Effector memory CD8-positive, alpha-beta T cell (primary cell): Measurements from ENCODE around the gene TMOD2.
A peak's percentile ranks its signal among the peaks of the same experiment; 100 is the strongest.

ENCODE experiments used
- ATAC-seq: fragments of 150-1000 bp; cut with Tn5 transposase; replicated peaks from 2 replicates; pipeline ENCODE4 v1.10.0; 2021; ENCODE audit warnings: mild to moderate bottlenecking, moderate library complexity
- DNase-seq, 3 experiments: peaks; one replicate each; pipeline ENCODE4 v3.0.0; 2021
- H3K27ac Mint-ChIP-seq, 2 donors: one replicate each; pipeline ENCODE4 v1.8.0; 2022; ENCODE audit warnings: mild to moderate bottlenecking in 2 of 2, mixed read lengths in 2 of 2, moderate library complexity in 2 of 2
- H3K27me3 Mint-ChIP-seq, 2 donors: one replicate each; pipeline ENCODE4 v1.8.0; 2022; ENCODE audit warnings: mixed read lengths in 2 of 2
- H3K36me3 Mint-ChIP-seq: one replicate; pipeline ENCODE4 v1.8.0; 2022; ENCODE audit warnings: mild to moderate bottlenecking, moderate library complexity, mixed read lengths; ENCODE audit not compliant: insufficient read depth
- H3K4me1 Mint-ChIP-seq, 2 donors: one replicate each; pipeline ENCODE4 v1.8.0; 2022; ENCODE audit warnings: low read depth in 2 of 2, mixed read lengths in 2 of 2
- H3K4me3 Mint-ChIP-seq, 2 donors: one replicate each; pipeline ENCODE4 v1.8.0; 2022; ENCODE audit warnings: mild to moderate bottlenecking in 2 of 2, mixed read lengths in 2 of 2, moderate library complexity in 2 of 2
- H3K9me3 Mint-ChIP-seq, 2 donors: one replicate each; pipeline ENCODE4 v1.8.0; 2022; ENCODE audit warnings: mixed read lengths in 2 of 2

The TMOD2 gene

DNA sequence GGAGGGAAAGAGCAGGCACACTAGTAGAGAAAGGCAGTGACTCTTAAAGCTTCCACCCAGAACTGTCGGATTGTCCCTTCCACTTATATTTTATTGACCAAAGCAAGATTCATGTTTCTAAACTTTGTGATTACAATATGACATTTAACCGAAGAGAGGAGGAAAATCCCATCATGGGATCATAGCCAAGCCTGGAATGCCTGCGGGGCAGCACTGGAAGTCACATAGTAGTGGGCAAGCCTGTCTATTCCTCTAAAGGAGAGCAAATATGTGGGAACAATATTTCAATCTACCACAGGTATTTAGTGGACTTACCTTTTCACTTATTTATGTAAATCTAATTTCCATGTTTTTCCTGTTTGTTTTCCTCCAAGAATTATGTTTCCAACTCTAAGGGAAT is 74.3 kb downstream of the TMOD2 start:
- Mint-ChIP-seq H3K9me3 (peaks cover 0 to 4% of the 10 kb centered on the region in 2 donors), H3K4me3 (no peak overlapping the region), H3K36me3 (peaks cover 8% of the 10 kb centered on the region), H3K27me3 (no peaks in the 10 kb centered on the region), H3K27ac (no peak overlapping the region), H3K4me1 (peaks cover 7 to 9% of the 10 kb centered on the region in 2 donors)
- DNase-seq (no peak), ATAC-seq (no peak)

DNA sequence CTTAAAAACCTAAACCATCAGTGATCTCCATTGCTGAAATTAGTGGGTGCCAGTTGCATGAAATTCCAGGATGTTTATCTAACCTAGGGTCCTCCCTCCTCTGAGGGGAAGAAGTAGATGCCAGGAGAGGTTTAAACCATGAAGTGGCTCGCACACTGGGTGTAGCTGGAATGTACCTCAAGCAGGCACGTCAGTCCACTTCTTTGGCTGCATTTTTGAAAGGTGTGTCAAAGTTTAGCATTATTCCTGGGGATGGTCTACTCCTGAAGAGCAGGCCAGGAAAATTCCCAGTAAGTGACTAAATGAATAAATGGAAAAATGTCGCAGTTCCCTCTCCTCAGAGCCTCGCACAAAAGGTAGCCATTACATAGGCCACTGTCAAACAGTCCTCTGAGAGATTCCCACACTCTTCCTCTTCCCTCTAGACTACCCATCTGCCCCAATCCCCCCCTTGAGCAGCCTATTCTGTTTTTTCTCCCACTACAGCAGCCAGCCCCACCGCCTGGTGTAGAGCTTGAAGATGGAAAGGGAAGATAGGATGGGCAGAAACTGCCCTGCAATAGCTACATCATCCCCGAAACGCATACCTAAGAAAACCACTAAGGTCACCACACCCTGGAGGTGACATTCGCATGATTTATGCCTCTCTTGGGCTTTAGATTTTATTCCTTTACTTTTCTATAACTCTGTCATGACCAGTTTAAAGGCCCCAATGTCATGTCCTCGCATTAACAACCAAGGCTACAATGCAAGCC is 77.4 kb downstream of the TMOD2 start:
- Mint-ChIP-seq H3K4me3 (peak overlapping the region; percentile 87 to 97), H3K27ac (peak overlapping the region; percentile 92 to 93), H3K27me3 (no peaks in the 10 kb centered on the region), H3K4me1 (peaks cover 28 to 37% of the 10 kb centered on the region in 2 donors), H3K36me3 (peaks cover 8% of the 10 kb centered on the region), H3K9me3 (no peaks in the 10 kb centered on the region)
- DNase-seq = no peak
- no peak for ATAC-seq

GRCh38 chr15:51829376-51830275 is 78.2 kb downstream of the TMOD2 start, which contains the start of gene TMOD3:
Gene TMOD3, plus strand, starts transcription at chr15:51829653. Its CDS starts 33,232 bp downstream, at chr15:51862885.
- H3K4me3 Mint-ChIP-seq = peak within 1 kb of the TSS; percentile 87 to 97
- peak; percentile 84 to 89 (median 85) for DNase-seq
- peak within 1 kb of the TSS; percentile 92 to 93 for H3K27ac Mint-ChIP-seq
- peaks cover 30 to 40% of the 10 kb centered on the region in 2 donors for H3K4me1 Mint-ChIP-seq
- H3K9me3 Mint-ChIP-seq = no peaks in the 10 kb centered on the region
- H3K36me3 Mint-ChIP-seq = peaks cover 8% of the 10 kb centered on the region
- no peaks in the 10 kb centered on the region for H3K27me3 Mint-ChIP-seq
- peak; percentile 83 for ATAC-seq

DNA sequence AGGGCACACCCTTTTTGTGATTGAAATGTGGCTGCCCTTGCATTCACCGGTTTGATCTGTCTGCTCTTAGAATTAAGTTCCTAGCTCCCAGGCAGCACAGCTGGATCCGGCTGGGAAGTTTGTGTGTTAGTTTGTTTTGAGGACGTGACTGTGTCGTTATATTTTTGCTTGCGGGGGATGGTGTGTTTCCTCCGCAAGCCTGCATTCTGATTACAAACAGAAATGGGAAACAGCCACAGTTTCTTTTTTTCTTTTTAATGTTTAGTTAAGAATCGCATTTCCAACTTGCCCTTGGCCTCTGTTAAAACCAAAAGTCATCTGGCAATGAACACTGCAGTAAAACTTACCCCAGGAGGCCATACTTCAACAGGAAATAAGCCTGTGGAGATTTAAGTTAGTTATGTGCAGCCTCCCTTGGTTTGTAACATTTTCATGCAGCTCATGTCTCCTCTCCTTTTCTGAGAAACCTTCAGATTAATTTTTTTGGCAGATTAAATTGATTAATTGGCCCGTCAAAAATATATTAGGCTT is 78.9 kb downstream of the TMOD2 start:
- DNase-seq (no peak), ATAC-seq (peak; percentile 10)
- Mint-ChIP-seq H3K27me3 (no peaks in the 10 kb centered on the region), H3K9me3 (no peaks in the 10 kb centered on the region), H3K27ac (peak overlapping the region; percentile 92 to 93), H3K4me1 (peaks cover 36 to 47% of the 10 kb centered on the region in 2 donors), H3K36me3 (peaks cover 8% of the 10 kb centered on the region), H3K4me3 (peak overlapping the region; percentile 87 to 97)

DNA sequence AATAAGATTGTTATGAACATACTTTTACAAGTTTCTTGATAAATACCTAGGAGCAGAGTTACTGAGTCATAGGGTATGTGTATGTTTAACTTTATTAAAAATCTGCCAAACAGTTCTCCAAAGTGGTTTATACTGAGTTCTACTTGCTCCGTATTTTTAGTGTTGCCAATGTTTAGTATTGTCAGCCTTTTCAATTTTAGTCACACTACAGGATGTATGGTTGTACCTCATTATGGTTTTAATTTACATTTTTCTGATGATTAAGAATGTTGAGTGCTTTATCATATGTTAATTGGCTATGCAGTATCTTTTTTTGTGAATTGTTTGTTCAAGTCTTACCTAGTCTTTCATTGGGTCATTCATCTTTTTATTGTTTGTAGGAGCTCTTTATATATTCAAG is 82.4 kb downstream of the TMOD2 start:
- no peak overlapping the region for H3K27ac Mint-ChIP-seq
- H3K27me3 Mint-ChIP-seq = no peaks in the 10 kb centered on the region
- peaks cover 61 to 80% of the 10 kb centered on the region in 2 donors for H3K4me1 Mint-ChIP-seq
- peak overlapping the region in 1 of 2 donors; percentile 97 for H3K4me3 Mint-ChIP-seq
- no peaks in the 10 kb centered on the region for H3K9me3 Mint-ChIP-seq
- peaks cover 12% of the 10 kb centered on the region for H3K36me3 Mint-ChIP-seq
- no peak for DNase-seq
- ATAC-seq = no peak

DNA sequence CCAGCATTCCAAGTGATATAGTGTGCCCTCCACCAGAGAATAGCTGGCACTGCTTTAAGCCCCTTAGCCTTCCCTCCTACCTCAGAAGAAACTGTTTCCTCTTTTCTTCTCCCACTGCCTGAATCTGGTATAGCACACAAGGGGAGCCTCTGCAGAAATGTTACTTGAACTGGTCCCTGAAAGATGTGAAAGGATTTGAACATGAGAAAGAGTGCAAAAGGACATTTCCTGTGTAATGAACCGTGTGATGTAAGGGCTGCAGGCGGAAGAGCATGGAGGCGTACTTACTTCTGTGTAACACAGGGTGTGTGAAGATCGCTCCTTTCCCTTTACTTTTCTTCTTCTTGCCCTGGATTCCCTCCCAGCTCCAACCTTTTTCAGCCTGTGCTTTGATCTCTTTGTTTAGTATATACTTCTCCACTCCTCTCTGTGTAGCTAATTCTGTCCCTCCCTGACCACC is 86.4 kb downstream of the TMOD2 start:
- peaks cover 58 to 87% of the 10 kb centered on the region in 2 donors for H3K4me1 Mint-ChIP-seq
- H3K27ac Mint-ChIP-seq = peak overlapping the region; percentile 22 to 73
- H3K27me3 Mint-ChIP-seq = no peaks in the 10 kb centered on the region
- no peaks in the 10 kb centered on the region for H3K9me3 Mint-ChIP-seq
- no peak for DNase-seq
- peak; percentile 65 for ATAC-seq
- H3K36me3 Mint-ChIP-seq = peaks cover 4% of the 10 kb centered on the region
- peak overlapping the region; percentile 22 to 36 for H3K4me3 Mint-ChIP-seq

- DNase-seq (no peak), ATAC-seq (no peak)
- Mint-ChIP-seq H3K4me3 (peak overlapping the region; percentile 22 to 36), H3K9me3 (no peaks in the 10 kb centered on the region), H3K27me3 (no peaks in the 10 kb centered on the region), H3K36me3 (peaks cover 4% of the 10 kb centered on the region), H3K4me1 (peaks cover 62 to 89% of the 10 kb centered on the region in 2 donors), H3K27ac (peak overlapping the region in 1 of 2 donors; percentile 73)
These were observed 86.9 kb downstream of the TMOD2 start for GRCh38 chr15:51838270-51838669.

GRCh38 chr15:51840692-51841091 is 89.3 kb downstream of the TMOD2 start:
- peaks cover 51 to 86% of the 10 kb centered on the region in 2 donors for H3K4me1 Mint-ChIP-seq
- no peaks in the 10 kb centered on the region for H3K9me3 Mint-ChIP-seq
- no peak for DNase-seq
- peaks cover 4% of the 10 kb centered on the region for H3K36me3 Mint-ChIP-seq
- H3K4me3 Mint-ChIP-seq = peak overlapping the region in 1 of 2 donors; percentile 5
- H3K27ac Mint-ChIP-seq = no peak overlapping the region
- H3K27me3 Mint-ChIP-seq = no peaks in the 10 kb centered on the region
- no peak for ATAC-seq

GRCh38 chr15:51841406-51842040 is 90.1 kb downstream of the TMOD2 start:
- H3K36me3 Mint-ChIP-seq = peaks cover 3% of the 10 kb centered on the region
- ATAC-seq = no peak
- peak overlapping the region in 1 of 2 donors; percentile 44 for H3K4me3 Mint-ChIP-seq
- H3K9me3 Mint-ChIP-seq = no peaks in the 10 kb centered on the region
- DNase-seq = no peak
- peaks cover 45 to 87% of the 10 kb centered on the region in 2 donors for H3K4me1 Mint-ChIP-seq
- H3K27me3 Mint-ChIP-seq = no peaks in the 10 kb centered on the region
- H3K27ac Mint-ChIP-seq = peak overlapping the region in 1 of 2 donors; percentile 73

DNA sequence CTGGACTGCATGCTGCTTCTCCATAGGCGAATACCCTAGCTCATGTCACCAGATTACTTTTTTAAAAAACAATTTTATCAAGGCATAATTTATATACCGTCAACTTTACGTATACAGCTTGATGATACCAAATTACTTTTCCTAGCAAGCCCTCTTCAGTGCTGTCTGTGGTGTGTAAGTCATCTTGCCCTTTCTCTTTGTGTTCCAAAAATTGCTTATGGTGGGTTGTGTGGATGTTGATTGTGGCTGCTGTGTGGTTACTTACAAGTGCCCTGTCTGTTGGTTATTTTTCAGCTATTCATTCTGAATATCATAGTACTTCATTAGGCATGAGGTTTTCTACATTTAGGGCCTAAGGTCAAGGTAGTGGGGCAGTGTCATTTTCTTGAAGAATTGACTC is 90.9 kb downstream of the TMOD2 start:
- Mint-ChIP-seq H3K4me3 (peak overlapping the region in 1 of 2 donors; percentile 14), H3K36me3 (peaks cover 3% of the 10 kb centered on the region), H3K9me3 (no peaks in the 10 kb centered on the region), H3K27ac (peak overlapping the region; percentile 56 to 73), H3K4me1 (peaks cover 40 to 87% of the 10 kb centered on the region in 2 donors), H3K27me3 (no peaks in the 10 kb centered on the region)
- no peak for ATAC-seq
- DNase-seq = no peak

DNA sequence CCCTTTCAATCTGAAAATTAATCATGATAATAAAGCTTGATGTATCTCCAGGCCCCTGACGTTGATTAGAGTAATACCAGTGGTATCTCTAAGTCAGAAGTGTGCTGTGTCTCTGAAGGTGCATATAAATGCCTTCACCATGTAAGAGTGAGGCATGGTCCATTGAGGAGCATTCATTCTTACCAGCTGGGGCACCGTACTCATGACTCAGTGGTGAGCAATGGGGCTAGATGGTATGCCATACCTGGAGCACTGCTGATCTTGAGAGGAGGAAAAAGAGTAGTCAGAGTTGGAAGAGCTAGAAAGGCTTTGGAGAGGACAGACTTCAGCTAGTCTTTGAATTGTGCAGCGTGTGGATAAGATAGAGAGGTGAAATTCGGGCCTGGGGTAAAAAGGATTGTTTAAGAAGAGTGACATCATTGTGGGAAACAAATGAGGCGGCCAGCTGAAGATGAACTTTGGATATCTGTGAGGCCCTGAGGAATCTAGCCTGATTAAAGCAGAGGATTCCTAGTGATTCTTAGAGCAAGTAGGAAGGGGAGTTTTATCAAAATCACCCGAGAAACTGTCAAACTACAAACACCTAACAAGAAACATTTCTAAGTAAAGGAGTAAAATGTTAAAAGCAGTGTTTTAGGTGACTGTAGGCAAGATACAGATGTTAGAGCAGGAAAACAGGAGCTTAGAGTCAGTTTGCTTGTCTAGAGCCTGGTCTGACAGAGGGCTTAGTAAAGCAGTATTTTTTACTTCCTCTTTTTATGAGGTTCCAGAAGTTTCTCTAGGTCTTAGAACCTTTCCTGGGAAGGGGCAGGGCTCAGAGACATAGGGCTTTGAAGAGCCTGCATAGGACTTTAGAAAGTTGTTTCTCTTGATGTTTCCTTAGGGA is 91.7 kb downstream of the TMOD2 start:
- H3K27me3 Mint-ChIP-seq = no peaks in the 10 kb centered on the region
- ATAC-seq (no peak), DNase-seq (no peak)
- peaks cover 3% of the 10 kb centered on the region for H3K36me3 Mint-ChIP-seq
- peak overlapping the region in 1 of 2 donors; percentile 25 for H3K4me3 Mint-ChIP-seq
- no peaks in the 10 kb centered on the region for H3K9me3 Mint-ChIP-seq
- H3K4me1 Mint-ChIP-seq = peaks cover 32 to 84% of the 10 kb centered on the region in 2 donors
- peak overlapping the region; percentile 16 to 56 for H3K27ac Mint-ChIP-seq

GRCh38 chr15:51844747-51845426 is 93.5 kb downstream of the TMOD2 start:
- Mint-ChIP-seq H3K4me1 (peaks cover 36 to 82% of the 10 kb centered on the region in 2 donors), H3K36me3 (peaks cover 3% of the 10 kb centered on the region), H3K27ac (peak overlapping the region in 1 of 2 donors; percentile 7), H3K27me3 (no peaks in the 10 kb centered on the region), H3K4me3 (no peak overlapping the region), H3K9me3 (no peaks in the 10 kb centered on the region)
- DNase-seq (no peak), ATAC-seq (no peak)
